ELF-1 (cell line): Measurements from ENCODE around the gene CDH23.

ENCODE experiments used
- DNase-seq: peaks from one replicate; pipeline ENCODE4 v3.0.0-alpha.2; 2016; ENCODE audit warnings: low read depth, low spot score

CDH23 gene

GRCh38 chr10:71704816-71705215 lies 308.1 kb downstream of the CDH23 start:
- no peak for DNase-seq

- no peak for DNase-seq
Observed at GRCh38 chr10:71705582-71705981, 308.9 kb downstream of the CDH23 start.

DNA sequence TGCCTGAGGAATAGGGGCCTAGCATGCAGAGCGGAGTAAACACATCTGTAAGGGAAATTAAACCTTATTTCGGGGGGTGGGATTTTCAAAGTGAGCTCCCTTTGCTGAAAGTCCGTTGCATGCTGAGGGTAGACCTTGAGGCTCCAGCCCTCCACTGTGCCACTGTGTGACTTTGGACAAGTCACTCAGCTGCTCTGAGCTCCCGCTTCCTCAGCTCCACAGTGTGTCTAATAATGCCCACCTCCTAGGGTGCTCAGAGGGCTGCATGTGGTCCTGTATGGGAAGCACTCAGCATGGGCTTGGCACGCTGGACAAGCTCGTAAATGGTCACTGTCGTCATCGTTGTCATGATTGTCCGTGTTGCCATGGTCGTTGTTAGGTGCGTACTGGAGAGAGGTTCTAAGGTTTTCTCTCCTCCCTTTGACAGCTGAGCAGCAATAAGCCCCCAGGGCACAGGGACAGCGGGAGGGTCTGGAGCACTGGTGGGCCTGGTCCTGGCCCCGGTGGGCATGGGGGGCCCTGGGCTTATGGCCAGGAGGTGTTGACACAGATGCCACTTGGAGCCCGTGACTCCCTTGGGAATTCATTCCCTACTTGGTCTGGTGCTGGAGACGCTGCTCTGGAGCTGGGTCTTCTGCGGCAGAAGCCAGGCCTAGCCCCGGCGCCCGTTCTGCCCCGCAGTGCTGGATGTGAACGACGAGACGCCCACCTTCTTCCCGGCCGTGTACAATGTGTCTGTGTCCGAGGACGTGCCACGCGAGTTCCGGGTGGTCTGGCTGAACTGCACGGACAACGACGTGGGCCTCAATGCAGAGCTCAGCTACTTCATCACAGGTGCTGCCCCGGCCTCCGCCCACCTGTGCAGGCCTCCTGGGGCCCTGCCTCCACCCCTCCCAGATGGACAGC lies 309.7 kb downstream of the CDH23 start:
- DNase-seq, result no peak

GRCh38 chr10:71707240-71707789 lies 310.6 kb downstream of the CDH23 start:
- no peak for DNase-seq

DNA sequence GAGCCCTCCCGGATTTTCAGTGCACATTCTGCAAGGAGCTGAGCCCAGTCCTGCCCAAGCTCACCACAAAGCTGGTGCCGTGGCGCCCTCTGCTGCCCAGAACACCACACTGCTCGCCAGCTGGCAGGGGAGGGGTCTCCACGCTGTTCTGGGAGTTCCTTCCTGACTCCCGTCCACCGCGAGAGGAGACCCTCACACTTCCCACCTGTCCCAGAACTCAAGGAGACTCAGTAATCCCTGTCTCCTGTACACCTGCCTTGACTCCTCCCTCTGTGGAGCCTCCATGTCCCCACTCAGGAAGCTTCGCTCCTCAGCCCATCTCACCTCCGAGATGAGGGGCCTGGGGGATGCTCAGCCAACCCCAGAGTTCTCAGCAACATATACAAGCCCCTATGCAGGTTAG lies 311.6 kb downstream of the CDH23 start:
- peak; percentile 88 for DNase-seq

DNA sequence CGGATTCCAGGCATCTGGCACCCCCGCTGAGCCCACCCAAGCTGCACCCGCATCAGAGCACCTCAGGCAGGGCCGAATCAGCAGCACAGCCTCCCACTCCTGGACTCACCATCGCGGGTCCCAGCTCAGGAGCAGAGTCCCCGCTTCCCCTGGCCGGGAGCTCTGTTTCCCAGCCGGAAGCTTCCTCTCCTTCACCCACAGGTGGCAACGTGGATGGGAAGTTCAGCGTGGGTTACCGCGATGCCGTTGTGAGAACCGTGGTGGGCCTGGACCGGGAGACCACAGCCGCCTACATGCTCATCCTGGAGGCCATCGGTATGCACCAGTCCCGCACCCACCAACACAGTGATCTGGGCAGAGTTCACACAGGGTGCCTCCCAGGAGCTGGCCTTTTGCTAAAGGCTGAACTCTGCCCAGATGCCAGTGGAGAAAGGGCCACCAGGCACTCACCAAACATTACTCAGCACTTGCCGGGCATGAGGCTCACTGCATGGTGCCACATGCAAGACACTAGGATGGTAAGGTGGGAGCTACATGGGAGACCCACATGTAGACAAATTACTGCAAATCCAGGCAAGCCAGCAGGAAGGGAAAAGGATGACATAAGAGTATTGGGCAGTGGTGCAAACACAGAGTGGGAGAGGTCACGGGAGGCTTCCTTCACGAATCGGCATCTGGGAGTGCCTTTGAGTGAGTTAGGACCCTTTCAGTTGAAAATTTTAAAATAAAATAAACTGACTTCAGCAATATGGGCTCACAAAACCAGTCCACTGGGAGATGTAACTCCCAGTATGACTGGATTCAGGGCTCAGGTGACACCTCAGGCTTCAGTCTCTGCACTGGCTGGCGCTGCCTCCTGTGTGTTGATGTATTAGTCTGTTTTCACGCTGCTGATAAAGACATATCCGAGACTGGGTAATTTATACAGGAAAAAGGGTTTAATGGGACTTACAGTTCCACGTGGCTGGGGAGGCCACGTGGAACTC lies 312.5 kb downstream of the CDH23 start:
- DNase-seq, result no peak

GRCh38 chr10:71710519-71710918 lies 313.8 kb downstream of the CDH23 start:
- no peak for DNase-seq

DNA sequence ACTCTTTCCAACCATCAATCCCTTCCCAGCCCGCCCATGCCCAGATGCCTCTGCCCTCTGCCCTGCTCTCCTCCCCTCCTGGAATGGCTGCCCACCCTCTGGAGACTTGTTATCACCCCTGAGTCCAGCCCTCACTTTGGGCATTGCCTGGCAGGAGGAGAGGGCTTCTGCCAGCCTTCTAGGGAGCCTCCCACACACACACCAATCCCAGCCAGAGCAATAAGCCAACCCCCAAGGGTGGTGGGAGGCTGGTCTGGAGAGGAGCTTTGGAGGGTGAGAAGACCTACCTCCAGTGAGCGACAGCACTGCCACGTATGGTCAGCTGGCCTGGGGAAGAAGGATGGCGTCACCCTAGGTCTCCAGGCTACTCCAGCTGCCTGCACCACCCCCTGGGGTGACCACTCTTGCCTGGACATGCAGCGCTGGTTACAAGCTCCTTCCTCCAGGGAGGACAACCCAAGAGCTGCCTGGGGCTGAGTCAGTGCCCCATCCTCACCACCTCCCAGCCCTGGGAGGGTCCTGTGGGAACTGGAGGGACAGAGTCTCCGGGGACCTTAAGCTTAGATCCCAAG lies 314.4 kb downstream of the CDH23 start:
- no peak for DNase-seq

DNA sequence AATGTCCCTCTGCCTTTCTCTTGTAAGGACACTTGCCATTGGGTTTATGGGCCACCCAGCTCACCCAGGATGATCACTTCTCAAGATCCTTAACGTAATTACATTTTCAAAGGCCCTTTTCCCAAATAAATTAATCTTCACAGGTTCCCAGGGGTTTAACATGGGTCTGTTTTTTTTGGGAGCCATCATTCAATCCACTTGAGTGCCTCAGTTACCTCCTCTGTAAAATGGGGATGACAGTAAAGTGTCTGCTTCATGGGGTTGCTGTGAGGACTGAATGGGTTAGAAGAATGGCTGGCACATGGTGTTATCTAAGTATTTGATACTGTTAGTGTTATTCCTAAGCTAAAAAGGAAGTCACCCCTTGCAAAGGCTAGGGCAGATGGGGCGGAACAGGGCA lies 315.4 kb downstream of the CDH23 start:
- no peak for DNase-seq

DNA sequence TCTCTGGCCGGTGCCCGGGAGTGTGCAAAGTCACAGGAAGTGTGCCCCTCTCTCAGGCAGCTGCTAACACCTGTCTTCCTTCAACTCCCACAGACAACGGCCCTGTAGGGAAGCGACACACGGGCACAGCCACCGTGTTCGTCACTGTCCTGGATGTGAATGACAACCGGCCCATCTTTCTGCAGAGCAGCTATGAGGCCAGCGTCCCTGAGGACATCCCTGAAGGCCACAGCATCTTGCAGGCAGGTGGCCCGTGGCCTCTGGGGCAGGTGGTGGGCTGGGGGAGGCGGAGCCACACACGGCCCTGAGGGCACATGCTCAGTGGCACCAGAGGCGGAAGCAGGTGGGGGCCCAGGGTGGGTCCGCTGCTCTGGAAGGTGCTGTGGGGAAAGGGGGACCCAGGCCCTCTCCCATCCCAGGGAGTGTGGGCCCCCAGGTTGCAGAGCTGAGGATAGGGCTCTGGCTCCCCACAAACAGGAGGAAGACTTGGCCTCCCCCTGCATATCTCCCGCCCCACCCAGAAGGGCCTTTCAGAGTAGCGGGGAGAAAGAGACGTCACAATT lies 315.9 kb downstream of the CDH23 start:
- no peak for DNase-seq

GRCh38 chr10:71713135-71714030 lies 316.7 kb downstream of the CDH23 start:
- peak; percentile 56 for DNase-seq

GRCh38 chr10:71714031-71714410 lies 317.3 kb downstream of the CDH23 start:
- DNase-seq, result no peak

DNA sequence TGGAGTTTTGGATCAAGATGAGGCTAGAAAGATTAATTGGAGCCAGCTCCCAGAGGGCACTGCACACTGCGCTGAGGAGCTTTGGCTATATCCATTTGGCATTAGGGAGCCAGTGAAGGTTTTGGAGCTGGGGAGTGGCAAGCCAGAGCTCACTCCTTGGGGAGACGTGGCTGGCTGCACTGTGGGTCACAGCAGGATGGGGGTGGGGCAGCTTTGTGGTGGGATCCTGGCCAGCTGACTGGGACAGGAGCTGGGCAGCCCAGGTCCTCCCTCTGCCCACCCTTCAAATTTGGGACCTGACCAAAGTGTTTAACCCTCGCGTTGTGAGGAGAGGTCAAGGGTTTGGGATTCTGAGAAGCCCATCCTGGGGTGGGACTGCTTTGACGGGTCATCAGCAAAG lies 317.9 kb downstream of the CDH23 start:
- no peak for DNase-seq

GRCh38 chr10:71715026-71715425 lies 318.3 kb downstream of the CDH23 start:
- no peak for DNase-seq

- DNase-seq, result no peak
Observed at GRCh38 chr10:71715860-71716259, 319.1 kb downstream of the CDH23 start.

DNA sequence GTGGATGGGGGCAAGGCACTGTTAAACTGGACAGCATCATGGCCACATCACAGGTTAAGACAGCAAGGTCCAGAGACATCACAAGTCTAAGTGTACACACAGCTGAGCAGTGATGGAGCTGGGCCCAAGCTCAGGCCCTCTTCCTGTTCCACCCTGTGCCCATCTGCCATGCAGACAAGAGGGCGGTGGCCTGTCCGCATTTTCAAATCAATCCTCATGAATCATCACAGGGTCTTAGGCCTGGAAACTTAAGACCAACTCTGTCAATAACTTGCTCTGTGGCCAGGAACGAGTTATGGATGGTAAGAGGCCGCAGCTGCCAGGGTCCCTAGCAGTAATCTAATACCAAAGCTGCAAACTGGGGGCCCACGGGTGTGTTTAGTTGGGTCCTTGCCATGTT lies 319.7 kb downstream of the CDH23 start:
- no peak for DNase-seq

DNA sequence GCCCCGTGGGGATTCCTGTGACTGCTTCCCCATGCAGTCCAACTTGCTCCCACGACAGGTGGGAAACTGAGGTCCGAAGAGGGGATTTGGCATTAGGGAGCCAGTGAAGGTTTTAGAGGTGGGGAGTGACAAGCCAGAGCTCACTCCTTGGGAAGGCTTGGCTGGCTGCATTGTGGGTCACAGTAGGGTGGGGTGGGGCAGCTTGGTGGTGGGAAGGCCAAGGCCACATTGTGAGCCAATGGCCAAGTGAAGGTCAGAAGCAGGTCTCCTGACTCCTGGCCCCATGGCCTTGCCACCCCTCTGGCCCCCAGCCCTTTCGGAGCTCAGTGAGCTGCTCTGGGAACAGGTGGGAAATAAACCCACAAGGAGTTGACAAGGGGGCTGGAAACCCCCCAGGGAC lies 320.3 kb downstream of the CDH23 start:
- no peak for DNase-seq

- DNase-seq, result no peak
Observed at GRCh38 chr10:71717551-71717951, 320.8 kb downstream of the CDH23 start.

- no peak for DNase-seq
Observed at GRCh38 chr10:71718165-71718698, 321.5 kb downstream of the CDH23 start.

GRCh38 chr10:71719042-71719441 lies 322.3 kb downstream of the CDH23 start:
- DNase-seq, result no peak
